Heart left ventricle (tissue), 16 donors: ENCODE data around the gene ARL15. TPM values are rescaled to one million over a fixed set of nuclear protein-coding genes. Genes with fewer than 3 reads are reported as not detected.

Experiments used
- ATAC-seq, 4 donors: fragments of 200-7000 bp; cut with Tn5 transposase; one replicate each; pipeline ENCODE4 v1.9.1; 2020 to 2022; ENCODE audit warnings: moderate library complexity in 4 of 4, mild to moderate bottlenecking in 3 of 4, moderate number of reproducible peaks in 1 of 4
- DNase-seq, 5 donors: peaks; one replicate each; pipeline ENCODE4 v3.0.0-alpha.2; 2020
- H3K27ac ChIP-seq, 12 donors: fragments of 200-600 bp; sonication (generic) in 4 of 12; one replicate each; pipeline versions ENCODE4 v1.5.0 to v1.8.0; 2016 to 2022; ENCODE audit warnings: mild to moderate bottlenecking in 2 of 12
- H3K27me3 ChIP-seq, 9 donors: fragments of 200-600 bp; sonication (generic) in 2 of 9; one replicate each; pipeline versions ENCODE4 v1.5.1 to v1.8.0; 2016 to 2022; ENCODE audit warnings: mild to moderate bottlenecking in 3 of 9
- H3K36me3 ChIP-seq, 9 donors: fragments of 200-600 bp; sonication (generic) in 2 of 9; one replicate each; pipeline versions ENCODE4 v1.5.0 to v1.8.0; 2018 to 2022; ENCODE audit warnings: mild to moderate bottlenecking in 2 of 9
- H3K4me1 ChIP-seq, 12 donors: fragments of 200-600 bp; sonication (generic) in 4 of 12; one replicate each; pipeline versions ENCODE4 v1.5.0 to v1.8.0; 2016 to 2022; ENCODE audit warnings: mild to moderate bottlenecking in 3 of 12
- H3K4me3 ChIP-seq, 12 donors: fragments of 200-600 bp; sonication (generic) in 4 of 12; one replicate each; pipeline versions ENCODE4 v1.5.0 to v1.8.0; 2017 to 2022; ENCODE audit warnings: mild to moderate bottlenecking in 9 of 12, moderate library complexity in 4 of 12
- H3K9me3 ChIP-seq, 12 donors: fragments of 200-600 bp; sonication (generic) in 4 of 12; one replicate each; pipeline versions ENCODE4 v1.5.0 to v1.8.0; 2016 to 2022; ENCODE audit warnings: mild to moderate bottlenecking in 1 of 12
- CTCF ChIP-seq, 12 donors: fragments of 200-600 bp; sonication (generic) in 4 of 12; IDR thresholded peaks; one replicate each; pipeline versions ENCODE4 v1.5.0 to v1.8.0; 2018 to 2022; ENCODE audit warnings: antibody characterized with exemption in 12 of 12, mild to moderate bottlenecking in 5 of 12
- POLR2A ChIP-seq, 2 donors: fragments of 450-650 bp; IDR thresholded peaks; one replicate each; pipeline ENCODE4 v1.6.1; 2017; ENCODE audit warnings: antibody characterized with exemption in 2 of 2, mild to moderate bottlenecking in 2 of 2, moderate library complexity in 2 of 2
- WGBS, 4 donors: extraction: QIAGEN DNeasy Blood & Tissue Kit in 2 of 4; methylation state at CpG; one replicate each; pipeline versions ENCODE4 v1.1.5 to v1.1.7; 2013 to 2018; 5-methylcytosine and 5-hydroxymethylcytosine counted together
- intact Hi-C, 10 donors: fragments of 100-400 bp; cut with DNase I; formaldehyde crosslinking; loops; one replicate each; pipeline versions ENCODE4 v1.11.1 to v1.14.2; 2022
- polyA plus RNA-seq, 2 donors: library from polyadenylated mRNA; stranded (reverse); fragments of 200-250 nt; gene quantifications; one replicate each; pipeline ENCODE4 v1.2.3, GENCODE V29; 2013
- total RNA-seq, 9 donors: library from RNA; depleted of rRNA in 2 of 9; stranded (reverse); fragments of >200 nt in 2 of 9; fragmentation: NEBNext Ultra II Directional in 3 of 9; extraction: Animal tissue kit (Norgen Biotek cat#: 25700) in 3 of 9; gene quantifications; one replicate each; pipeline versions ENCODE4 v1.1.0 to v1.2.4, GENCODE V29; 2016 to 2023
- donor health status: ischemic (EF 13 %, LVEDD 7.1; RV severe dilation, severe dysfunction).
- donor health status: healthy with polysubstance abuse.
- donor health status: DM: no; HTN: yes; CAD: no.
- donor health status: DM: no; HTN: no; CAD: no.
- donor health status: ischemic (EF 25% LVEDD 6.9; RV normal size, moderate dysfunction).
- donor health status: ischemic (EF 25% LVEDD 5.7; RV mildly dilated, moderate dysfunction).
- donor health status: healthy.
- donor health status: DM: yes; HTN: yes; CAD: no.
- donor health status: ischemic (EF 35%, LVEDD 5.7; RV mildly dilated, moderate dysfunction).
- donor health status: nonischemic (EF 11% LVEDD 7.7; RV severe dilation, severe dysfunction).
- donor health status: DM: yes; HTN: yes; CAD: no.
- donor health status: PGD.
- donor health status: ischemic (EF 29% LVEDD 5.4; RV normal size, mild dysfunction).
- donor health status: nonischemic (EF 23%, LVEDD 6.1; RV moderate dilation, normal function).

Gene ARL15
- total and polyA plus RNA-seq, 11 donors, result 7.1 to 35.0 (median 23.2) TPM

GRCh38 chr5:54249210-54250028 is 61.0 kb downstream of the ARL15 start:
- peak in 1 of 4 donors; percentile 29 for ATAC-seq
- intact Hi-C loops, result loop anchor here (5.0 to 10.0 kb wide), 8 partner anchors 63 to 615 kb away; partner anchors contain the start of gene ARL15 (in 1 of the 10)
- WGBS, 4 donors, result 41 to 47% (median 44%) methylated on average over 4 of the region's 4 CpGs
- peak in 3 of 5 donors; percentile 31 to 56 (median 52) for DNase-seq
- Histone ChIP-seq H3K27ac (peak overlapping the region in 1 of 12 donors; percentile 3), H3K27me3 (no peaks in the 10 kb centered on the region), H3K9me3 (no peaks in the 10 kb centered on the region), H3K36me3 (no peaks in the 10 kb centered on the region), H3K4me3 (no peak overlapping the region), H3K4me1 (peaks cover 0 to 57% (median 28%) of the 10 kb centered on the region in 12 donors)
- TF ChIP-seq CTCF (IDR thresholded peaks at IDR 0.05), result no peak
- TF ChIP-seq POLR2A (IDR thresholded peaks at IDR 0.05), result no peak

GRCh38 chr5:54247226-54247625 is 63.1 kb downstream of the ARL15 start:
- intact Hi-C loops, result loop anchor here in 7 of 10 donors (2.0 to 10.0 kb wide), 5 partner anchors 170 to 618 kb away; no protein-coding TSS in a partner anchor
- H3K27ac ChIP-seq, result peak overlapping the region in 4 of 12 donors; percentile 20 to 48 (median 28)
- WGBS, 4 donors, result 41 to 51% (median 44%) methylated on average over 5 of the region's 5 CpGs
- no peaks in the 10 kb centered on the region for H3K9me3 ChIP-seq
- peaks cover 0 to 62% (median 24%) of the 10 kb centered on the region in 12 donors for H3K4me1 ChIP-seq
- ATAC-seq (peak in 2 of 4 donors; percentile 46 to 66), DNase-seq (no peak)
- no peak overlapping the region for H3K4me3 ChIP-seq
- TF ChIP-seq POLR2A (IDR thresholded peaks at IDR 0.05) (no peak), CTCF (IDR thresholded peaks at IDR 0.05) (no peak)
- no peaks in the 10 kb centered on the region for H3K36me3 ChIP-seq
- H3K27me3 ChIP-seq, result no peaks in the 10 kb centered on the region

GRCh38 chr5:54243483-54244080 is 66.8 kb downstream of the ARL15 start:
- no peak overlapping the region for H3K4me3 ChIP-seq
- DNase-seq (peak in 1 of 5 donors; percentile 15), ATAC-seq (peak in 1 of 4 donors; percentile 47)
- no peaks in the 10 kb centered on the region for H3K36me3 ChIP-seq
- TF ChIP-seq POLR2A (IDR thresholded peaks at IDR 0.05), result no peak
- peak; percentile 37 to 75 (median 65) for TF ChIP-seq CTCF (IDR thresholded peaks at IDR 0.05)
- H3K4me1 ChIP-seq, result peaks cover 0 to 41% (median 8%) of the 10 kb centered on the region in 12 donors
- H3K27ac ChIP-seq, result peak overlapping the region in 1 of 12 donors; percentile 6
- H3K9me3 ChIP-seq, result no peaks in the 10 kb centered on the region
- H3K27me3 ChIP-seq, result no peaks in the 10 kb centered on the region
- 63 to 67% (median 65%) methylated on average over 4 of the region's 4 CpGs for WGBS, 4 donors
- intact Hi-C loops, result loop anchor here in 4 of 10 donors (2.0 to 10.0 kb wide), 4 partner anchors 175 to 621 kb away; no protein-coding TSS in a partner anchor

GRCh38 chr5:54242297-54242696 is 68.1 kb downstream of the ARL15 start:
- no peak overlapping the region for H3K4me3 ChIP-seq
- 43 to 62% (median 50%) methylated on average over 5 of the region's 5 CpGs for WGBS, 4 donors
- intact Hi-C loops, result loop anchor here in 4 of 10 donors (2.0 to 10.0 kb wide), 4 partner anchors 177 to 623 kb away; no protein-coding TSS in a partner anchor
- H3K9me3 ChIP-seq, result no peaks in the 10 kb centered on the region
- DNase-seq, result no peak
- TF ChIP-seq POLR2A (IDR thresholded peaks at IDR 0.05) (no peak), CTCF (IDR thresholded peaks at IDR 0.05) (no peak)
- peaks cover 0 to 45% (median 12%) of the 10 kb centered on the region in 12 donors for H3K4me1 ChIP-seq
- peak; percentile 19 to 53 (median 43) for ATAC-seq
- no peaks in the 10 kb centered on the region for H3K36me3 ChIP-seq
- H3K27me3 ChIP-seq, result no peaks in the 10 kb centered on the region
- no peak overlapping the region for H3K27ac ChIP-seq
